ENCODE results near the gene TMEM179.

GRCh38 chr14:104584557-104584956 lies 20.0 kb downstream of the TMEM179 start:
- TF ChIP-seq SIN3A (IDR thresholded peaks at IDR 0.05; ENCODE audit: borderline replicate concordance, insufficient read depth, low read depth, low read length) (no peak), CTCF (IDR thresholded peaks at IDR 0.05) (no peak)
